Measurements from ENCODE around the gene RUNDC3A.
"Not testable (repeated sequence)": the region's sequence is repeated elsewhere in the genome, so short reads cannot be mapped to it uniquely, and the experiment has no call there.

GRCh38 chr17:44340553-44340952 lies 32.2 kb downstream of the RUNDC3A start:
- not testable (repeated sequence) for TF ChIP-seq POLR2A, CTCF, POLR2AphosphoS5, EP300 (IDR thresholded peaks at IDR 0.05)

Data from gastroesophageal sphincter (tissue), 3 donors.